Neuronal stem cell (in vitro differentiated cells): ENCODE data around the gene ETFA.

Experiments used
- DNase-seq: peaks from one replicate; pipeline ENCODE4 v3.0.0-alpha.2; 2013; ENCODE audit warnings: low spot score
- H2AFZ ChIP-seq: one replicate; pipeline ENCODE4 v1.6.1; 2013; ENCODE audit warnings: mild to moderate bottlenecking, low read length, inconsistent platforms
- H2AK5ac ChIP-seq: 2 replicates; pipeline ENCODE4 v1.6.1; 2013; ENCODE audit warnings: low read depth, mild to moderate bottlenecking, inconsistent platforms, low read length, moderate library complexity, mixed read lengths
- H2BK120ac ChIP-seq: 2 replicates; pipeline ENCODE4 v1.6.1; 2013; ENCODE audit warnings: low read depth, mild to moderate bottlenecking, inconsistent platforms, low read length, moderate library complexity, mixed read lengths
- H2BK12ac ChIP-seq: one replicate; pipeline ENCODE4 v1.6.1; 2013; ENCODE audit warnings: low read length, inconsistent platforms
- H2BK15ac ChIP-seq: 2 replicates; pipeline ENCODE4 v1.6.1; 2013; ENCODE audit warnings: mild to moderate bottlenecking, low read length, inconsistent platforms, mixed read lengths
- H2BK5ac ChIP-seq: one replicate; pipeline ENCODE4 v1.6.1; 2013; ENCODE audit warnings: inconsistent platforms, mild to moderate bottlenecking, low read length, moderate library complexity
- H3K14ac ChIP-seq: one replicate; pipeline ENCODE4 v1.6.1; 2013; ENCODE audit warnings: low read length, inconsistent platforms
- H3K18ac ChIP-seq: 2 replicates; pipeline ENCODE4 v1.6.1; 2013; ENCODE audit warnings: low read length, inconsistent platforms
- H3K23ac ChIP-seq: 2 replicates; pipeline ENCODE4 v1.6.1; 2013; ENCODE audit warnings: low read depth, mild to moderate bottlenecking, mixed read lengths, low read length, inconsistent platforms; ENCODE audit not compliant: poor library complexity
- H3K27ac ChIP-seq: replicated peaks from 3 replicates; pipeline ENCODE4 v1.5.1; 2013; ENCODE audit warnings: low read length, inconsistent platforms
- H3K27me3 ChIP-seq, 3 experiments: 2 replicates each; pipeline ENCODE4 v1.6.1; 2013; ENCODE audit warnings: low read length in 3 of 3, mild to moderate bottlenecking in 2 of 3, inconsistent platforms in 1 of 3, low read depth in 1 of 3, mixed read lengths in 1 of 3, moderate library complexity in 1 of 3; ENCODE audit not compliant: control insufficient read depth in 3 of 3, insufficient read depth in 3 of 3
- H3K36me3 ChIP-seq, 2 donors: replicated peaks in 1 of 2; 2 replicates each; pipeline ENCODE4 v1.6.1; 2013; ENCODE audit warnings: low read length in 2 of 2; ENCODE audit not compliant: control insufficient read depth in 2 of 2, insufficient read depth in 2 of 2
- H3K4ac ChIP-seq: 2 replicates; pipeline ENCODE4 v1.6.1; 2013; ENCODE audit warnings: inconsistent platforms, mild to moderate bottlenecking, low read length, moderate library complexity
- H3K4me1 ChIP-seq, 2 donors: 1 replicate in 1 of 2; 2 replicates in 1 of 2; pipeline ENCODE4 v1.6.1; 2013; ENCODE audit warnings: low read length in 2 of 2, low read depth in 1 of 2; ENCODE audit not compliant: control insufficient read depth in 2 of 2, insufficient read depth in 1 of 2
- H3K4me2 ChIP-seq: one replicate; pipeline ENCODE4 v1.6.1; 2013; ENCODE audit warnings: mild to moderate bottlenecking, low read length, inconsistent platforms; ENCODE audit not compliant: insufficient read depth, poor library complexity, severe bottlenecking
- H3K4me3 ChIP-seq, 2 donors: 2 replicates each; pipeline ENCODE4 v1.5.1; 2013; ENCODE audit warnings: low read length in 2 of 2, mild to moderate bottlenecking in 2 of 2, inconsistent platforms in 1 of 2, moderate library complexity in 1 of 2
- H3K79me1 ChIP-seq: one replicate; pipeline ENCODE4 v1.6.1; 2013; ENCODE audit warnings: low read depth, mild to moderate bottlenecking, inconsistent platforms, low read length, moderate library complexity
- H3K9ac ChIP-seq: one replicate; pipeline ENCODE4 v1.6.1; 2013; ENCODE audit warnings: mild to moderate bottlenecking, low read depth, low read length, inconsistent platforms; ENCODE audit not compliant: poor library complexity
- H3K9me3 ChIP-seq, 2 donors: replicated peaks in 1 of 2; 2 replicates each; pipeline versions ENCODE3 to v1.6.1; 2013; ENCODE audit warnings: low read length in 2 of 2, mild to moderate bottlenecking in 2 of 2, inconsistent platforms in 1 of 2, low read depth in 1 of 2, mixed read lengths in 1 of 2, moderate library complexity in 1 of 2; ENCODE audit not compliant: control insufficient read depth in 2 of 2, insufficient read depth in 1 of 2
- H4K8ac ChIP-seq: one replicate; pipeline ENCODE4 v1.6.1; 2013; ENCODE audit warnings: low read depth, mild to moderate bottlenecking, inconsistent platforms, low read length, moderate library complexity
- H4K91ac ChIP-seq: one replicate; pipeline ENCODE4 v1.6.1; 2013; ENCODE audit warnings: low read length, low read depth, mild to moderate bottlenecking, inconsistent platforms; ENCODE audit not compliant: poor library complexity
- WGBS, 2 donors: extraction: QIAGEN DNeasy Blood & Tissue Kit; methylation state at CpG; one replicate each; pipeline ENCODE4 v1.1.7; 2013; ENCODE audit warnings: missing lambda C conversion rate in 2 of 2, mixed read lengths in 1 of 2; ENCODE audit not compliant: insufficient read length in 2 of 2, insufficient replicate concordance in 1 of 2; ENCODE audit errors: extremely low coverage in 2 of 2; 5-methylcytosine and 5-hydroxymethylcytosine counted together

ETFA gene

GRCh38 chr15:76282465-76282864 is 28.8 kb downstream of the ETFA start:
- no peak for DNase-seq
- H3K4me3 ChIP-seq, result no peak overlapping the region
- no CpG with 5 or more reads among the region's 3 CpGs for WGBS, 2 donors
- H3K9me3 ChIP-seq, result no peaks in the 10 kb centered on the region
- no peak overlapping the region for H2BK5ac ChIP-seq
- H4K8ac ChIP-seq, result no peak overlapping the region
- H3K14ac ChIP-seq, result no peak overlapping the region
- H2AK5ac ChIP-seq, result no peak overlapping the region
- H3K18ac ChIP-seq, result no peak overlapping the region
- no peaks in the 10 kb centered on the region for H3K79me1 ChIP-seq
- H3K4me2 ChIP-seq, result no peak overlapping the region
- no peak overlapping the region for H3K27ac ChIP-seq
- H3K36me3 ChIP-seq, result peaks cover 5 to 95% of the 10 kb centered on the region in 2 donors
- no peak overlapping the region for H4K91ac ChIP-seq
- no peaks in the 10 kb centered on the region for H3K4me1 ChIP-seq
- no peak overlapping the region for H3K23ac ChIP-seq
- no peak overlapping the region for H2BK15ac ChIP-seq
- H2BK12ac ChIP-seq, result no peak overlapping the region
- H2AFZ ChIP-seq, result no peak overlapping the region
- H3K9ac ChIP-seq, result no peak overlapping the region
- no peak overlapping the region for H2BK120ac ChIP-seq
- no peaks in the 10 kb centered on the region for H3K27me3 ChIP-seq
- no peak overlapping the region for H3K4ac ChIP-seq

GRCh38 chr15:76278651-76279050 is 32.6 kb downstream of the ETFA start:
- Histone ChIP-seq H3K18ac (no peak overlapping the region), H3K27me3 (no peaks in the 10 kb centered on the region), H2BK120ac (no peak overlapping the region), H3K4me2 (no peak overlapping the region), H4K8ac (no peak overlapping the region), H3K14ac (no peak overlapping the region), H2AFZ (no peak overlapping the region), H3K4me1 (no peaks in the 10 kb centered on the region), H2BK5ac (no peak overlapping the region), H3K27ac (no peak overlapping the region), H3K79me1 (no peaks in the 10 kb centered on the region), H4K91ac (no peak overlapping the region), H2BK15ac (no peak overlapping the region), H3K9ac (no peak overlapping the region), H3K36me3 (peaks cover 8 to 88% of the 10 kb centered on the region in 2 donors), H3K23ac (no peak overlapping the region), H3K9me3 (no peaks in the 10 kb centered on the region), H2BK12ac (no peak overlapping the region), H3K4ac (no peak overlapping the region), H2AK5ac (no peak overlapping the region), H3K4me3 (no peak overlapping the region)
- DNase-seq, result no peak
- no CpG with 5 or more reads among the region's 1 CpG for WGBS, 2 donors

DNA sequence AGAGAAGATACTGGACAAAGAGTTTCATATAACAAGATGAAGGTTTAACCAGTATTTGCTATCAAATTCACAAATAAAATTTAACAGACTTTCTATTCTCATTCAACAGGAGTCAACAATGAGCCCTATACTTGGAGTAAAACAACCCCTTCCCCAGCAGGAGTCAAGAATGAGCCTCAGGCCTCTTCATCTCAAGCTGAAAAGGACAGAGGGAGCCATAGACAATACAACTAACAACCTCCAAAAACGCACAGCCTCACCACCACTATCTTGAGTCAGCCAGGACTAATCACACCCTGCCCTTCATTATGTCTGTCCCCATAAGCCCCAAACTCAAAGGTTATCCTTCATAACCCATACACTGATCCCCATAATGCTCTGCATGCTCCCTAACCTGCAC is 36.4 kb downstream of the ETFA start:
- DNase-seq, result no peak
- Histone ChIP-seq H3K36me3 (peaks cover 7 to 86% of the 10 kb centered on the region in 2 donors), H3K18ac (no peak overlapping the region), H2BK15ac (no peak overlapping the region), H3K4me2 (no peak overlapping the region), H3K9me3 (peaks cover 3 to 11% of the 10 kb centered on the region in 2 donors), H3K4me1 (no peaks in the 10 kb centered on the region), H2BK5ac (no peak overlapping the region), H2BK120ac (no peak overlapping the region), H2AFZ (no peak overlapping the region), H4K91ac (no peak overlapping the region), H3K23ac (no peak overlapping the region), H3K4ac (no peak overlapping the region), H3K27me3 (no peaks in the 10 kb centered on the region), H3K9ac (no peak overlapping the region), H3K14ac (no peak overlapping the region), H3K27ac (no peak overlapping the region), H4K8ac (no peak overlapping the region), H2BK12ac (no peak overlapping the region), H2AK5ac (no peak overlapping the region), H3K79me1 (no peaks in the 10 kb centered on the region), H3K4me3 (no peak overlapping the region)
- no CpG with 5 or more reads among the region's 1 CpG for whole genome bisulfite sequencing, 2 donors

DNA sequence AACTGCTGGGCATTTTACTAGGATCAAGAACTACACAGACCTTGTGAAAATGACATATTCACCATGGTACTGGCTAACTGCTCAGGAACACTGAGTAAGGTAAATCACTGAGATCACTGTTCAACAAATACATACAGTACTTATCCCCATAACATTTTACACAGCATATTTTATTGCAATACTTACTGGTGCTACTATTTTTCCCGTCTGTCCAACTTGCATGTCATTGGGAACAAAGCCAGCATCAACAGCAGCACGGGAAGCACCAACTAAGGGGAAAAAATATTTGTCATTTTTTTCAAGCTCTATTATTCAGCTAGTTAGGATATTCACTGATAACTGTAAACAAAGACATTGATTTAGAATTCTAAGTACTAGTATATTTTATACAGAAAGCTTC is 37.0 kb downstream of the ETFA start:
- H2BK5ac ChIP-seq, result no peak overlapping the region
- H3K4ac ChIP-seq, result no peak overlapping the region
- no CpG with 5 or more reads among the region's 2 CpGs for WGBS, 2 donors
- DNase-seq, result no peak
- H2BK120ac ChIP-seq, result no peak overlapping the region
- H3K4me2 ChIP-seq, result no peak overlapping the region
- H3K4me3 ChIP-seq, result no peak overlapping the region
- no peak overlapping the region for H2BK12ac ChIP-seq
- no peak overlapping the region for H2BK15ac ChIP-seq
- no peak overlapping the region for H2AFZ ChIP-seq
- no peak overlapping the region for H3K23ac ChIP-seq
- no peak overlapping the region for H4K91ac ChIP-seq
- H4K8ac ChIP-seq, result no peak overlapping the region
- no peaks in the 10 kb centered on the region for H3K4me1 ChIP-seq
- peaks cover 5 to 17% of the 10 kb centered on the region in 2 donors for H3K9me3 ChIP-seq
- no peak overlapping the region for H2AK5ac ChIP-seq
- H3K9ac ChIP-seq, result no peak overlapping the region
- no peaks in the 10 kb centered on the region for H3K79me1 ChIP-seq
- no peak overlapping the region for H3K18ac ChIP-seq
- peaks cover 10 to 86% of the 10 kb centered on the region in 2 donors for H3K36me3 ChIP-seq
- no peak overlapping the region for H3K27ac ChIP-seq
- no peak overlapping the region for H3K14ac ChIP-seq
- H3K27me3 ChIP-seq, result no peaks in the 10 kb centered on the region
